Astrocyte (in vitro differentiated cells and primary cell): ENCODE data around the gene FAM200C.

Source experiments
- CTCF ChIP-seq: IDR thresholded peaks from 2 replicates; pipeline ENCODE4 v1.5.1; 2011; ENCODE audit warnings: low read depth, mild to moderate bottlenecking, inconsistent platforms, low read length, moderate library complexity; ENCODE audit not compliant: insufficient read depth
- EZH2 ChIP-seq: IDR thresholded peaks from 2 replicates; pipeline ENCODE4 v1.6.1; 2012; ENCODE audit warnings: mild to moderate bottlenecking, low read length, inconsistent platforms; ENCODE audit not compliant: insufficient read depth

DNA sequence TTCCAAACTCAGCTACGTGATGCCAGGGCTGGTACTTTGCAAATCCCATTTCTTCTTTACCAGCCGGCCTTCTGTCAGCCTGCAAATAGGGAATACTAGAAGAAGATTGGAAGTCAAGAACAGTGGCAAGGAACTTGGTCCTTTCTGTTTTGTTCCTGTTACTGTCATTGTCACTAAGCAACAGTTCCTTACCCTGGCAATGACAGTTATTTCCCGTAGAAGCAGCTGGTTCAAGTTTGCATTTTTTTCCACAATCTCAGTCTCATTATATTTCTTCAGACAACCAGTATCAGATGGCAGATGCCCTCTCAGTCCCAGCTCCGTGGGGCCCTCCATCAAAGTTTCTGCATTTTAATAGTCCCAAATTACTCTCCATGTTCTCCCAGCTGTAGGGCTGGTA lies 20.3 kb downstream of the FAM200C start:
- TF ChIP-seq CTCF (no peak), EZH2 (no peak)
